Brain microvascular endothelial cell (primary cell): Measurements from ENCODE around the gene LYAR.
"Not testable (repeated sequence)": the region's sequence is repeated elsewhere in the genome, so short reads cannot be mapped to it uniquely, and the experiment has no call there.

Experiments
- DNase-seq: peaks from one replicate; pipeline ENCODE4 v3.0.0-alpha.2; 2020
- H3K27ac ChIP-seq: fragments of 250-450 bp; sonication (Bioruptor Pico); 2 replicates; pipeline ENCODE4 v1.5.1; 2020; ENCODE audit warnings: mild to moderate bottlenecking, moderate library complexity
- H3K27me3 ChIP-seq: fragments of 250-450 bp; sonication (Bioruptor Pico); replicated peaks from 2 replicates; pipeline ENCODE4 v1.5.1; 2020; ENCODE audit warnings: mild to moderate bottlenecking
- H3K36me3 ChIP-seq: fragments of 250-450 bp; sonication (Bioruptor Pico); replicated peaks from 2 replicates; pipeline ENCODE4 v1.5.1; 2020; ENCODE audit warnings: mild to moderate bottlenecking
- H3K4me3 ChIP-seq: 2 replicates; pipeline ENCODE4 v1.5.1; 2011; ENCODE audit warnings: low read depth, mild to moderate bottlenecking, control low read depth, low read length, moderate library complexity
- in situ Hi-C: cut with HindIII; loops from 2 replicates; pipeline ENCODE4 v1.10.0; 2017; ENCODE audit warnings: low sequenced_read_pairs, low pct_ligation_motif_present
- TF ChIP-seq, protein P1 (sequence below): IDR thresholded peaks from 2 replicates; pipeline ENCODE4 v1.5.1; 2011; ENCODE audit warnings: low read depth, mild to moderate bottlenecking, moderate library complexity, low read length, control low read depth, inconsistent platforms; ENCODE audit errors: missing control alignments

LYAR gene

DNA sequence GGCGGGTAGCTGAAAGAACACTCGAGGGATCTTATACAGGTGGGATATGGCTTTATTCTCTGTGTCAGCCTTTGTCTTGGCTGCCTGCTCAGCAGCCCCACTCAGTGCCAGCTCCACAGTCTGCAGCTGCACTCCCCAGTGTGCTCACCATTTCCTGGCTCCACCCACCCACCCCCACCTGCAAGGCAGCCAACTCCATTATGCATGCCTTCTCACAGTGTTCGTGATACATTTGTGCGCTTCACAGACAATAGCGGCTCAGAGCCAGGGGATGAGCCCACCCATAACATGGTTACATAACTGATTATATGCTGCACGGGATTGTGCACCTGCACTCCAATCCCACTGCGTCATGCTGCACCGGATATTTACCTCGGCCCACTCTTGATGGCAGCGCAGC, 33.2 kb downstream of the LYAR start:
- TF ChIP-seq, protein P1, sequence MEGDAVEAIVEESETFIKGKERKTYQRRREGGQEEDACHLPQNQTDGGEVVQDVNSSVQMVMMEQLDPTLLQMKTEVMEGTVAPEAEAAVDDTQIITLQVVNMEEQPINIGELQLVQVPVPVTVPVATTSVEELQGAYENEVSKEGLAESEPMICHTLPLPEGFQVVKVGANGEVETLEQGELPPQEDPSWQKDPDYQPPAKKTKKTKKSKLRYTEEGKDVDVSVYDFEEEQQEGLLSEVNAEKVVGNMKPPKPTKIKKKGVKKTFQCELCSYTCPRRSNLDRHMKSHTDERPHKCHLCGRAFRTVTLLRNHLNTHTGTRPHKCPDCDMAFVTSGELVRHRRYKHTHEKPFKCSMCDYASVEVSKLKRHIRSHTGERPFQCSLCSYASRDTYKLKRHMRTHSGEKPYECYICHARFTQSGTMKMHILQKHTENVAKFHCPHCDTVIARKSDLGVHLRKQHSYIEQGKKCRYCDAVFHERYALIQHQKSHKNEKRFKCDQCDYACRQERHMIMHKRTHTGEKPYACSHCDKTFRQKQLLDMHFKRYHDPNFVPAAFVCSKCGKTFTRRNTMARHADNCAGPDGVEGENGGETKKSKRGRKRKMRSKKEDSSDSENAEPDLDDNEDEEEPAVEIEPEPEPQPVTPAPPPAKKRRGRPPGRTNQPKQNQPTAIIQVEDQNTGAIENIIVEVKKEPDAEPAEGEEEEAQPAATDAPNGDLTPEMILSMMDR, result no peak

GRCh38 chr4:4254666-4255065, 35.3 kb downstream of the LYAR start:
- Histone ChIP-seq H3K27me3 (no peaks in the 10 kb centered on the region), H3K27ac (no peak overlapping the region), H3K4me3 (no peak overlapping the region), H3K36me3 (no peaks in the 10 kb centered on the region)
- DNase-seq, result no peak
- TF ChIP-seq, protein P1, result no peak
- in situ Hi-C loops, result no loop called here

More for the DNA sequence above, 33.2 kb downstream of the LYAR start:
- Histone ChIP-seq H3K27ac (no peak overlapping the region), H3K36me3 (no peaks in the 10 kb centered on the region), H3K27me3 (no peaks in the 10 kb centered on the region), H3K4me3 (no peak overlapping the region)
- DNase-seq, result no peak
- in situ Hi-C loops, result no loop called here

DNA sequence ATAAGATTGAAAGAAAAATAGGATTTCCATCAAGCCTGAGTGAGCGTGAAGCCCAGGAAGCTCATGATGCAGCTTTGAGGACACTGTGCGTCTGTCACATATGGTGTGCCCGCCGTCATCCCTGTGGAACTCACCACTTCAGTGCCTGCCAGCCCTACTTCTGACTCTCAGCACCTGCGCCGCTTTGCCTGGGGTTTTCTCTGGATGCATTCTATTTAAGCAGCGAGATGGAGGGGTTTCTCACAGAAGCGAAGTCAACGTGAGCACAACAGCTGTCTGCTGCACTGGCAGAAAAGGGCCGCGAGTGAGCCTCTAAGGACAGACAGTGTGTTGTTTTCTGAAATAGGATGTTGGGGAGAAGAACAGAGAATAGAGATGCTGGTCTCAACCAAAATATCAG, 35.8 kb downstream of the LYAR start:
- Histone ChIP-seq H3K36me3 (no peaks in the 10 kb centered on the region), H3K4me3 (no peak overlapping the region), H3K27ac (no peak overlapping the region), H3K27me3 (no peaks in the 10 kb centered on the region)
- no peak for DNase-seq
- in situ Hi-C loops, result no loop called here
- TF ChIP-seq, protein P1, result no peak

DNA sequence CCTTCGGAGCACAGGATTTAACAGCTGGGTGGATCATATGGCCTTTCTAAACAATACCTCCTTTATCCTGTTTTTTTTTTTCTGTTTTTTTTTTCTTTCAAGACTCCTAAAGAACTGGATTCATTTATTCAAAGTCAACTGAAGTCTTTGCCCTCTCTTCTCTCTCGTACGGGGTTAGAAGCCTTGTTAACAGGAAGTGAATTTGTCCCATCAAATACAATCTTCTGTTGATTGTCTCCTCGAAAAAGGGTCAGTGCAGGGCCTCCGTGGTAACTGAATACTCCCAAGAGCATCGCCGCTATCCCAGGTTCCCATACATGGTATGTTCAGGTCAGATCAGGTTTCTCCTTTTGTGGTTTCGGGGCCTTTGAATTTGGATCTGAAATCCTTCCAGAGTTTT, 40.1 kb downstream of the LYAR start:
- Histone ChIP-seq H3K36me3 (peaks cover 2% of the 10 kb centered on the region), H3K27me3 (no peaks in the 10 kb centered on the region), H3K4me3 (no peak overlapping the region), H3K27ac (no peak overlapping the region)
- DNase-seq, result no peak
- in situ Hi-C loops, result no loop called here
- TF ChIP-seq, protein P1, result no peak

DNA sequence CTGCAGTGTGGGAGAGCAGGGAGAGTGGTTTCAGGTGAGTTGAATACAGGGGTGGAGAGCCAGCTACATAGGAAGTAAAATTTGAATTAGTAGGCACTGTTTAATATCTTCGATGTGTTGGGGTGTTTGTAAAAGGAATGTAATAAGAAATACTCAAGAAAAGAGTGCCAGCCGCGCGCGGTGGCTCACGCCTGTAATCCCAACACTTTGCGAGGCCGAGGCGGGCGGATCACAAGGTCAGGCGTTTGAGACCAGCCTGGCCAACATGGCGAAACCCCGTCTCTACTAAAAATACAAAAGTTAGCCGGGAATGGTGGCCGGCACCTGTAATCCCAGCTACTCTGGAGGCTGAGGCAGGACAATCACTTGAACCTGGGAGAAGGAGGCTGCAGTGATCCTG, 40.6 kb downstream of the LYAR start:
- not testable (repeated sequence) for H3K36me3 ChIP-seq

GRCh38 chr4:4248885-4249203, 41.1 kb downstream of the LYAR start:
- DNase-seq, result no peak
- H3K36me3 ChIP-seq, result peaks cover 6% of the 10 kb centered on the region
- TF ChIP-seq, protein P1, result no peak
- peak overlapping the region; percentile 97 for H3K27ac ChIP-seq
- in situ Hi-C loops, result no loop called here
- peak overlapping the region; percentile 84 for H3K4me3 ChIP-seq
- no peaks in the 10 kb centered on the region for H3K27me3 ChIP-seq

More for the DNA sequence above, 40.6 kb downstream of the LYAR start:
- H3K4me3 ChIP-seq, H3K27ac ChIP-seq, H3K27me3 ChIP-seq, in situ Hi-C loops, DNase-seq: not testable (repeated sequence)
